K562 (cell line): Measurements from ENCODE around the gene SGSH. TPM values are rescaled to one million over a fixed set of nuclear protein-coding genes. Genes with fewer than 3 reads are reported as not detected.
A peak's percentile ranks its signal among the peaks of the same experiment; 100 is the strongest.

Experiments
- ARID3B ChIP-seq: fragments of 250-450 bp; sonication (Bioruptor Pico); IDR thresholded peaks from 2 replicates; pipeline ENCODE4 v1.4.0; 2020; ENCODE audit warnings: borderline replicate concordance
- BHLHE40 ChIP-seq: IDR thresholded peaks from 2 replicates; pipeline ENCODE4 v1.6.1; 2011; ENCODE audit warnings: low read length, improper control_type of control experiment
- C11orf30 ChIP-seq: fragments of 450-650 bp; IDR thresholded peaks from 2 replicates; pipeline ENCODE4 v1.6.1; 2016; ENCODE audit warnings: low read depth, mild to moderate bottlenecking
- KDM4B ChIP-seq, 2 experiments: fragments of 450-650 bp in 1 of 2; sonication (generic) in 1 of 2; IDR thresholded peaks; 2 replicates each; pipeline ENCODE4 v1.6.1; 2016 to 2017; ENCODE audit warnings: borderline replicate concordance in 2 of 2, antibody characterized with exemption in 1 of 2, low read depth in 1 of 2, mild to moderate bottlenecking in 1 of 2
- KDM5B ChIP-seq: fragments of 200-600 bp; sonication (generic); IDR thresholded peaks from 2 replicates; pipeline ENCODE4 v1.6.1; 2012; ENCODE audit warnings: low read depth, mild to moderate bottlenecking, moderate library complexity, low read length, control low read depth, inconsistent platforms; ENCODE audit not compliant: insufficient replicate concordance
- LEF1 ChIP-seq: fragments of 450-650 bp; IDR thresholded peaks from 2 replicates; pipeline ENCODE4 v1.6.1; 2016; ENCODE audit warnings: mild to moderate bottlenecking
- MAZ ChIP-seq, 2 experiments: fragments of 450-650 bp in 1 of 2; sonication (generic) in 1 of 2; formaldehyde crosslinking; IDR thresholded peaks in 1 of 2; conservative IDR thresholded peaks in 1 of 2; 2 replicates each; pipeline versions ENCODE4 v1.4.0 to v1.5.0; 2020; ENCODE audit warnings: mild to moderate bottlenecking in 1 of 2, missing genetic modification reagents in 1 of 2
- MEIS2 ChIP-seq: fragments of 450-650 bp; IDR thresholded peaks from 2 replicates; pipeline ENCODE4 v1.6.1; 2014; ENCODE audit warnings: mild to moderate bottlenecking; ENCODE audit not compliant: partially characterized antibody
- MITF ChIP-seq: IDR thresholded peaks from 2 replicates; pipeline ENCODE4 v1.6.1; 2014; ENCODE audit warnings: antibody characterized with exemption
- NFXL1 ChIP-seq: fragments of 450-650 bp; formaldehyde crosslinking; IDR thresholded peaks from 2 replicates; pipeline ENCODE4 v1.4.0; 2021; ENCODE audit warnings: mild to moderate bottlenecking
- NR2F6 ChIP-seq: fragments of 450-650 bp; formaldehyde crosslinking; IDR thresholded peaks from 2 replicates; pipeline ENCODE4 v1.4.0; 2020; ENCODE audit warnings: mild to moderate bottlenecking
- YY1 ChIP-seq, 3 experiments: IDR thresholded peaks; 2 replicates each; pipeline ENCODE4 v1.6.1; 2011; ENCODE audit warnings: low read length in 2 of 3, mild to moderate bottlenecking in 2 of 3, moderate library complexity in 2 of 3, borderline replicate concordance in 1 of 3, control low read depth in 1 of 3, low read depth in 1 of 3; ENCODE audit not compliant: insufficient read depth in 3 of 3, insufficient replicate concordance in 2 of 3, control insufficient read depth in 1 of 3, insufficient read length in 1 of 3; ENCODE audit errors: extremely low read depth in 1 of 3
- ZEB2 ChIP-seq: fragments of 450-650 bp; IDR thresholded peaks from 2 replicates; pipeline ENCODE4 v1.6.1; 2016
- ZNF280A ChIP-seq: fragments of 450-650 bp; IDR thresholded peaks from 2 replicates; pipeline ENCODE4 v1.6.1; 2018; ENCODE audit warnings: mild to moderate bottlenecking, low read depth; ENCODE audit not compliant: partially characterized antibody
- ZNF384 ChIP-seq: IDR thresholded peaks from 2 replicates; pipeline ENCODE4 v1.6.1; 2012; ENCODE audit warnings: low read depth, low read length, improper control_type of control experiment
- ZNF639 ChIP-seq, 2 experiments: fragments of 200-800 bp in 1 of 2; sonication (Bioruptor generic) in 1 of 2; sonication (generic) in 1 of 2; formaldehyde crosslinking in 1 of 2; IDR thresholded peaks in 1 of 2; conservative IDR thresholded peaks in 1 of 2; 2 replicates each; pipeline versions ENCODE4 v1.5.0 to v1.6.1; 2016 to 2020; ENCODE audit warnings: missing compliant biosample characterization in 1 of 2, missing genetic modification characterization in 1 of 2, missing genetic modification reagents in 1 of 2
- polyA plus RNA-seq, 8 experiments: library from polyadenylated mRNA; depleted of rRNA in 4 of 8; stranded (reverse) in 5 of 8; unstranded in 3 of 8; fragments of >200 nt; fragmentation: Nextera tagmentation in 2 of 8; fragmentation: Illumina TruSeq in 1 of 8; extraction: Ambion mirVana in 2 of 8; extraction: Trizol in 1 of 8; gene quantifications; 2 replicates each; pipeline versions ENCODE4 v1.2.1 to v1.2.3, GENCODE V29; 2011 to 2014; ENCODE audit warnings: inconsistent platforms in 1 of 8, missing spikeins in 1 of 8
- total RNA-seq, 7 experiments: library from RNA; depleted of rRNA in 6 of 7; stranded (reverse); fragments of >200 nt in 6 of 7; fragmentation: Illumina TruSeq in 2 of 7; extraction: Trizol in 2 of 7; gene quantifications; 2 replicates each; pipeline versions ENCODE4 v1.2.1 to v1.2.3, GENCODE V29; 2011 to 2021; ENCODE audit warnings: low replicate concordance in 1 of 7
- TF ChIP-seq, protein P1 (sequence below), 2 experiments: IDR thresholded peaks in 1 of 2; conservative IDR thresholded peaks in 1 of 2; 2 replicates each; pipeline ENCODE4 v1.6.1; 2016; ENCODE audit warnings: low read depth in 2 of 2, mild to moderate bottlenecking in 1 of 2, missing compliant biosample characterization in 1 of 2, missing genetic modification characterization in 1 of 2, moderate library complexity in 1 of 2

Gene SGSH
- total and polyA plus RNA-seq, 9 of the 15 experiments (the other 6 are each of a cell fraction or from before 2014, with no cell fraction given) = 0.25 to 15.7 (median 4.9) TPM

GRCh38 chr17:80262291-80262690 is 42.2 kb upstream of the SGSH start (continued):
- TF ChIP-seq, protein P1, sequence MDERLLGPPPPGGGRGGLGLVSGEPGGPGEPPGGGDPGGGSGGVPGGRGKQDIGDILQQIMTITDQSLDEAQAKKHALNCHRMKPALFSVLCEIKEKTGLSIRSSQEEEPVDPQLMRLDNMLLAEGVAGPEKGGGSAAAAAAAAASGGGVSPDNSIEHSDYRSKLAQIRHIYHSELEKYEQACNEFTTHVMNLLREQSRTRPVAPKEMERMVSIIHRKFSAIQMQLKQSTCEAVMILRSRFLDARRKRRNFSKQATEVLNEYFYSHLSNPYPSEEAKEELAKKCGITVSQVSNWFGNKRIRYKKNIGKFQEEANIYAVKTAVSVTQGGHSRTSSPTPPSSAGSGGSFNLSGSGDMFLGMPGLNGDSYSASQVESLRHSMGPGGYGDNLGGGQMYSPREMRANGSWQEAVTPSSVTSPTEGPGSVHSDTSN (CRISPR knock-in tag; IDR thresholded peaks at IDR 0.05; ENCODE audit: low read depth) = no peak
- TF ChIP-seq, protein P1 (tag; conservative IDR thresholded peaks at IDR 0.05; ENCODE audit: low read depth) = peak; percentile 61; the same call in 1 of the 2 replicates
- TF ChIP-seq BHLHE40 = peak; percentile 16; the same call in 1 of the 2 replicates
- TF ChIP-seq MITF = no peak
- TF ChIP-seq KDM5B = peak; percentile 15
- TF ChIP-seq MEIS2 = peak; percentile 80
- TF ChIP-seq ZNF639 (CRISPR knock-in tag; conservative IDR thresholded peaks at IDR 0.05 in 1 of 2, IDR thresholded peaks at IDR 0.05 in 1 of 2) = peak in 1 of 2 experiments; percentile 54; a peak in 1 of 4 replicates
- TF ChIP-seq ZNF280A = no peak
- TF ChIP-seq ARID3B = no peak
- peak in 1 of 2 experiments; percentile 37; a peak in 1 of 4 replicates for TF ChIP-seq MAZ (CRISPR knock-in tag; conservative IDR thresholded peaks at IDR 0.05 in 1 of 2, IDR thresholded peaks at IDR 0.05 in 1 of 2)
- TF ChIP-seq C11orf30 = peak; percentile 43; the same call in 1 of the 2 replicates
- TF ChIP-seq NFXL1 (CRISPR knock-in tag) = no peak
- peak; percentile 91 for TF ChIP-seq ZEB2
- no peak for TF ChIP-seq YY1 (IDR thresholded peaks at IDR 0.05; ENCODE audit: borderline replicate concordance in 1 of 3, control insufficient read depth in 1 of 3, extremely low read depth in 1 of 3, insufficient read depth in 3 of 3, insufficient read length in 1 of 3, insufficient replicate concordance in 2 of 3, low read depth in 1 of 3, low read length in 2 of 3)
- TF ChIP-seq LEF1 = peak; percentile 46; the same call in 1 of the 2 replicates
- TF ChIP-seq NR2F6 = no peak
- no peak for TF ChIP-seq ZNF384
- TF ChIP-seq KDM4B (IDR thresholded peaks at IDR 0.05; ENCODE audit: borderline replicate concordance in 2 of 2, low read depth in 1 of 2) = no peak
